VCaP (cell line): ENCODE data around the gene ADGRA1.

ENCODE experiments used
- H3K27ac ChIP-seq: fragments of 450-650 bp; 2 replicates; pipeline ENCODE4 v1.5.1; 2017
- CTCF ChIP-seq: fragments of 450-650 bp; conservative IDR thresholded peaks from 2 replicates; pipeline ENCODE4 v1.5.1; 2017; ENCODE audit warnings: mild to moderate bottlenecking, moderate library complexity

ADGRA1 gene

GRCh38 chr10:133151543-133151972, 63.8 kb downstream of the ADGRA1 start:
- no peak overlapping the region for H3K27ac ChIP-seq
- no peak for TF ChIP-seq CTCF

GRCh38 chr10:133154411-133154810, 66.7 kb downstream of the ADGRA1 start:
- TF ChIP-seq CTCF = no peak
- no peak overlapping the region for H3K27ac ChIP-seq

GRCh38 chr10:133154996-133155778, 67.5 kb downstream of the ADGRA1 start:
- TF ChIP-seq CTCF = no peak
- no peak overlapping the region for H3K27ac ChIP-seq

GRCh38 chr10:133156674-133157579, 69.2 kb downstream of the ADGRA1 start:
- H3K27ac ChIP-seq = no peak overlapping the region
- TF ChIP-seq CTCF = no peak

GRCh38 chr10:133157662-133158436, 70.1 kb downstream of the ADGRA1 start:
- no peak overlapping the region for H3K27ac ChIP-seq
- TF ChIP-seq CTCF = no peak

- TF ChIP-seq CTCF = no peak
- no peak overlapping the region for H3K27ac ChIP-seq
Observed at GRCh38 chr10:133158437-133158755, 70.7 kb downstream of the ADGRA1 start.
